Mesothelial cell of epicardium (in vitro differentiated cells): ENCODE data around the gene PANX2. TPM values are rescaled to one million over a fixed set of nuclear protein-coding genes. Genes with fewer than 3 reads are reported as not detected.
A peak's percentile ranks its signal among the peaks of the same experiment; 100 is the strongest.

Source experiments
- DNase-seq, 2 experiments: peaks; one replicate each; pipeline ENCODE4 v3.0.0; 2021; ENCODE audit warnings: low spot score in 2 of 2; ENCODE audit not compliant: unreplicated experiment in 2 of 2
- H3K27ac Mint-ChIP-seq: 2 replicates; pipeline ENCODE4 v1.8.0; 2021; ENCODE audit warnings: mixed read lengths
- H3K27me3 Mint-ChIP-seq: 2 replicates; pipeline ENCODE4 v1.8.0; 2021; ENCODE audit warnings: low read depth, mixed read lengths
- H3K36me3 Mint-ChIP-seq: 2 replicates; pipeline ENCODE4 v1.8.0; 2021; ENCODE audit warnings: mixed read lengths
- H3K4me1 Mint-ChIP-seq: 2 replicates; pipeline ENCODE4 v1.8.0; 2021; ENCODE audit warnings: mixed read lengths
- H3K4me3 Mint-ChIP-seq: 2 replicates; pipeline ENCODE4 v1.8.0; 2021; ENCODE audit warnings: mild to moderate bottlenecking, moderate library complexity, mixed read lengths
- H3K9me3 Mint-ChIP-seq: 2 replicates; pipeline ENCODE4 v1.8.0; 2021; ENCODE audit warnings: mixed read lengths
- total RNA-seq: library from RNA; stranded (reverse); gene quantifications from 3 replicates; pipeline ENCODE4 v1.2.1, GENCODE V29; 2021
- TF ChIP-seq, protein P1 (sequence below): fragments of 200-600 bp; sonication (generic); IDR thresholded peaks from one replicate; pipeline ENCODE4 v1.5.0; 2021; ENCODE audit warnings: antibody characterized with exemption; ENCODE audit not compliant: unreplicated experiment

The PANX2 gene
- total RNA-seq, 1 donor from 2014 or later: 7.0 TPM

DNA sequence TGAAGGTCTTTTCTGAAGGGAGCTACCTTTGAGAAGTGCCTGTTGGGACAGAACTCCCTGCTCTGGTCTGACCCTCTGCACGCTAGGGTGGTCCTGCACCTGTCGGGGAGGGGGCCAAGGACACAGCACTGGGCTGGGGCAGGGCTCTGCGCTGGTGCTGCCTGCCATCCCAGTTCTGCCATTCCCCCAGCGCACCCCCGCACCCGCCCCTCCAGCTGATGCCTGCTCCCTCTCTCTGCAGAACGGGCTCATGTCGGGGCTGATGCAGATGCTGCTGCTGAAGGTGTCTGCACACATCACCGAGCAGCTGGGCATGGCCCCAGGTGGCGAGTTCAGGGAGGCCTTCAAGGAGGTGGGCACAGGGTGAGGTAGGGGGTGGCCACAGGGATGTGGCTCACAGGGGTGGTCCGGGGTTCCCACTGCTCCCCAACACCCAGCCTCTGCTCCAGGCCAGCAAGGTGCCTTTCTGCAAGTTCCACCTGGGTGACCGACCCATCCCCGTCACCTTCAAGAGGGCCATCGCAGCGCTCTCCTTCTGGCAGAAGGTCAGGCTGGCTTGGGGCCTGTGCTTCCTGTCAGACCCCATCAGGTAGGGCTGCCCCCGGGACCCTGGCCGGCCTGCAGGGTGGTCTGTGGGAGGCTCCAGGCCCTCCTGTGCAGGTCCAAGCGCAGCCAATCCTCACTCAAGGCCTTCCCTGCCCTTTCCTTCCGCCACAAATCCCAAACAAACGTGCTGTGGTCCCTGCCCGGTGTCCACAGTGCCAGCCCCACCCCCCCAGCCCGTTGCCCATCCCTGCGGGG, 26.7 kb downstream of the PANX2 start:
- H3K9me3 Mint-ChIP-seq: no peaks in the 10 kb centered on the region
- H3K4me1 Mint-ChIP-seq: peaks cover 12% of the 10 kb centered on the region
- no peak for DNase-seq
- H3K36me3 Mint-ChIP-seq: no peaks in the 10 kb centered on the region
- H3K27me3 Mint-ChIP-seq: no peaks in the 10 kb centered on the region
- TF ChIP-seq, protein P1, sequence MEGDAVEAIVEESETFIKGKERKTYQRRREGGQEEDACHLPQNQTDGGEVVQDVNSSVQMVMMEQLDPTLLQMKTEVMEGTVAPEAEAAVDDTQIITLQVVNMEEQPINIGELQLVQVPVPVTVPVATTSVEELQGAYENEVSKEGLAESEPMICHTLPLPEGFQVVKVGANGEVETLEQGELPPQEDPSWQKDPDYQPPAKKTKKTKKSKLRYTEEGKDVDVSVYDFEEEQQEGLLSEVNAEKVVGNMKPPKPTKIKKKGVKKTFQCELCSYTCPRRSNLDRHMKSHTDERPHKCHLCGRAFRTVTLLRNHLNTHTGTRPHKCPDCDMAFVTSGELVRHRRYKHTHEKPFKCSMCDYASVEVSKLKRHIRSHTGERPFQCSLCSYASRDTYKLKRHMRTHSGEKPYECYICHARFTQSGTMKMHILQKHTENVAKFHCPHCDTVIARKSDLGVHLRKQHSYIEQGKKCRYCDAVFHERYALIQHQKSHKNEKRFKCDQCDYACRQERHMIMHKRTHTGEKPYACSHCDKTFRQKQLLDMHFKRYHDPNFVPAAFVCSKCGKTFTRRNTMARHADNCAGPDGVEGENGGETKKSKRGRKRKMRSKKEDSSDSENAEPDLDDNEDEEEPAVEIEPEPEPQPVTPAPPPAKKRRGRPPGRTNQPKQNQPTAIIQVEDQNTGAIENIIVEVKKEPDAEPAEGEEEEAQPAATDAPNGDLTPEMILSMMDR: no peak
- no peak overlapping the region for H3K27ac Mint-ChIP-seq
- no peak overlapping the region for H3K4me3 Mint-ChIP-seq

DNA sequence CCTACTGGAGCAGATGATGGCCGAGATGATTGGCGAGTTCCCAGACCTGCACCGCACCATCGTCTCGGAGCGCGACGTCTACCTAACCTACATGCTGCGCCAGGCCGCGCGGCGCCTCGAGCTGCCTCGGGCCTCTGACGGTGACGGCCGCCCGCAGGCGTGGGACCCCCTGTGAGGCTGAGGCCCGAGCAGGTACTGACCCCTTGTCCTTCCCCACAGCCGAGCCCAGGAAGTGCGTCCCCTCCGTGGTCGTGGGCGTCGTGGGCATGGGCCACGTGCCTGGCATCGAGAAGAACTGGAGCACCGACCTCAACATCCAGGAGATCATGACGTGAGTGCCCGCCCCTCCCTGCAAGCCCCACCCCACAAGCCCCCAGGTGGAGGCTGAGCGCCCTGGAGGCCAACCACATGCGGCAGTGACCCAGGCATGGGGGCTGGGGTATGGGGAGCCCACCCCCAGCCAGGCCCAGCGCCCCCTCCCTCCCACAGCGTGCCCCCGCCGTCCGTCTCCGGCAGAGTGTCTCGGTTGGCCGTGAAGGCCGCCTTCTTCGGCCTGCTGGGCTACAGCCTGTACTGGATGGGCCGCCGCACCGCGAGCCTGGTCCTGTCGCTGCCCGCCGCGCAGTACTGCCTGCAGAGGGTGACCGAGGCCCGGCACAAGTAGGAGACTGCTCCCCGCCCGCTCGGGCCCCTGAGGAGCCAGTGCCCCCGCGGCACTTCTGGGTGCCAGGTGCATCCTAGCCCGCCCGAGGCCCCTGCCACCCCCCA, 27.5 kb downstream of the PANX2 start:
- H3K27me3 Mint-ChIP-seq: no peaks in the 10 kb centered on the region
- no peak overlapping the region for H3K4me3 Mint-ChIP-seq
- no peak overlapping the region for H3K27ac Mint-ChIP-seq
- TF ChIP-seq, protein P1: no peak
- peaks cover 16% of the 10 kb centered on the region for H3K4me1 Mint-ChIP-seq
- H3K9me3 Mint-ChIP-seq: no peaks in the 10 kb centered on the region
- peaks cover 3% of the 10 kb centered on the region for H3K36me3 Mint-ChIP-seq
- DNase-seq: no peak

DNA sequence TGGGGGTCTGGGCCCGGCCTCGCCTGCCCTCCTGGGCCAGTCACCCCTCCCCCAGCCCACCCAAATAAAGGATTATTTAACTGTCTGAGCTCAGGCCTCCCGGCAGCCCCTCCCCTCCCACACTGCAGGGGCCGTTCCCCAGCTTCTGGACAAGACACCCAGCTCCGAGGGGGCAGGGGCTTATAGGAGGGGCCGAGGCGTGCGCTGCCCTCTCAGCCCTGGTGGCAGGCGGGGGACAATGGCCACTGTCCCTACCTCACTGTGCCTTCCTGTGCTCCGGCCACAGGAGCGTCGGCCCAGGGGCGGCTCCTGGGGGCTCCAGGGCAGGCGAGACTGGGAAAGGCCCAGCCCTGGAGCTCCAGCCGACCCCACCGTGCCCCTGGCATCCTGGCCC, 28.1 kb downstream of the PANX2 start:
- Mint-ChIP-seq H3K9me3 (peaks cover 5% of the 10 kb centered on the region), H3K27me3 (no peaks in the 10 kb centered on the region), H3K27ac (no peak overlapping the region), H3K36me3 (peaks cover 8% of the 10 kb centered on the region), H3K4me3 (no peak overlapping the region), H3K4me1 (peaks cover 16% of the 10 kb centered on the region)
- DNase-seq: no peak
- TF ChIP-seq, protein P1: no peak

DNA sequence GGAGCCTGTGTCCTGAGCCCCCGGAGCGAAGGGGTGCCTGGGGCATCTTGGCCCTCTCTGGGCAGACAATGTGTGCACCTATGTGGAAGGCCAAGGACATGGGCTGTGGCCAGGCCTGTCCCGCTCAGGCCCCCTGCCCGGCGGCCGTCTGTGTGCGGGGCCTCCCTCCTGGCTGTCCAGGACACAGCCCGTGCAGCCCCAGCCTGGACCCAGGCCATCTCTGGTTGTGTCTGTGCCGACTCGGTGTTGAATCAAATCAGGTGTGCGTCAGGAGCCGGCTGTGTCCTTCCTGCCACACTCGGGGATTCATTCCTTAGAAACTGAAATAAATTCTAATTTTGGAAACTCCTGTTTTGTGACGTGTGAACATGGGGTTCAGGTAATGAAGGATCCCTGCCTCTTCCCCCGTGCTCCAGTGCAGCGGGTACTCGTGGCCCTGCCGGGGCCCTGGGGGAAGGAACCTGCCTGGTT, 28.8 kb downstream of the PANX2 start:
- no peak for DNase-seq
- H3K9me3 Mint-ChIP-seq: peaks cover 6% of the 10 kb centered on the region
- peak overlapping the region; percentile 67 for H3K4me3 Mint-ChIP-seq
- H3K36me3 Mint-ChIP-seq: peaks cover 12% of the 10 kb centered on the region
- no peak overlapping the region for H3K27ac Mint-ChIP-seq
- H3K27me3 Mint-ChIP-seq: no peaks in the 10 kb centered on the region
- peaks cover 16% of the 10 kb centered on the region for H3K4me1 Mint-ChIP-seq
- TF ChIP-seq, protein P1: no peak

DNA sequence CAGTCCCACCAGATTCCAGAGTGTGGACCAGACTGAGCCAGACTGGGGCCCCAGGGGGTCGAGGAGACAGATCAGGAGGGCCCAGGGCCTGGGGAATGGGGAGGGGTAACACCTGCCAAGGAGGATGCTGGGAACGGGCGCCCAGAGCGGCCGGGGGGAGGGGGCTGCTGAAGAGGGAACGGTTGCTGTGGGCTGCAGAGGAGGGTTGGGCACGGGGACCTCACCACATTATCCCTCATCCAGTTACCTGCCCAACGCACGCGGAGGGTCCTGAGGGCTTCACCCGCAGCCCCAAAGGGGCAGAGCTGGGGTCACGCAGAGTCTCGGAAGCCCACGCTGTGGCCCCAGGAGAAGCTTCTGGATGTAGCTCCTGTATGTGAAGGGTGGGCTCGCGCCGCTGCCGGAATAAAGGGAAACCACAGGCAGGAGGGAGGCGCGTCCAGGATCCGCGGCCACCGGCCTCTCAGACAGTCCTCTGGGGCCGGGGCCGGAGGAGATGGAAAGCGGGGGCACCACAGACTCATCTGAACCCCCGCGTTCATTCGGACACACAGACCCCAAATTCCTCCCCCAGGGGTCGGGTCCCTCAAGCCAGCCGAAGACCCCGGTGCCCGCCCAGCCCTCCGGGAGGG, 29.4 kb downstream of the PANX2 start:
- no peak overlapping the region for H3K27ac Mint-ChIP-seq
- TF ChIP-seq, protein P1: no peak
- peaks cover 6% of the 10 kb centered on the region for H3K9me3 Mint-ChIP-seq
- H3K36me3 Mint-ChIP-seq: peaks cover 12% of the 10 kb centered on the region
- no peaks in the 10 kb centered on the region for H3K27me3 Mint-ChIP-seq
- no peak for DNase-seq
- peaks cover 16% of the 10 kb centered on the region for H3K4me1 Mint-ChIP-seq
- peak overlapping the region; percentile 67 for H3K4me3 Mint-ChIP-seq
